ENCODE results near the gene ARHGAP10.

ARHGAP10 gene

DNA sequence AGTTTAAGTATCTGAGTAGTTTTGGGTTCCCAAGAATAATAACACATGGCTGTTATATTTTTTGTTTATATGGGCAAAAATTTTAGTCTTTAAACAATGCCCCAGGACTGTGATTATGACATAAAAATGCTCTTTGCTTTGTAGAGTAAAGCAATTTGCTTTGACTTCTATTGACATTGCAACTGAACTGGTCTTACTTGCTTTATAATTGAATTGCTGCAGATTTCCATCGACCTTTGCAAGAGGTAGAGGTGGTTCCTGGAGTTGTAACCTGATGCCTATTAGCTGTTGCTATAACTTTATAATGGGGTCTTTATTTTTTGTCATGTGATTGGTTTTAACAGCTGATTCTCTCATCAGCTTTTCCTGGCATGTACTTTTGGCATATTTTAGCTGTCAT, 302.9 kb downstream of the ARHGAP10 start:
- peaks cover 7% of the 10 kb centered on the region for H3K4me1 ChIP-seq (ENCODE audit: control insufficient read depth, insufficient read depth, low read length)
- no peak overlapping the region for H3K4me3 ChIP-seq (ENCODE audit: insufficient read depth, low read depth, low read length)
- no peak overlapping the region for H3K27ac ChIP-seq (ENCODE audit: insufficient read depth, low read depth, low read length, poor library complexity, severe bottlenecking)
- no peaks in the 10 kb centered on the region for H3K36me3 ChIP-seq (ENCODE audit: control insufficient read depth, insufficient read depth, low read length)
- H3K9me3 ChIP-seq (ENCODE audit: control insufficient read depth, low read length): no peaks in the 10 kb centered on the region
- H3K27me3 ChIP-seq (ENCODE audit: control insufficient read depth, insufficient read depth, low read length, poor library complexity, severe bottlenecking): no peaks in the 10 kb centered on the region
- 63 to 69% methylated on average over 1 of the region's 1 CpG for WGBS, 2 experiments

DNA sequence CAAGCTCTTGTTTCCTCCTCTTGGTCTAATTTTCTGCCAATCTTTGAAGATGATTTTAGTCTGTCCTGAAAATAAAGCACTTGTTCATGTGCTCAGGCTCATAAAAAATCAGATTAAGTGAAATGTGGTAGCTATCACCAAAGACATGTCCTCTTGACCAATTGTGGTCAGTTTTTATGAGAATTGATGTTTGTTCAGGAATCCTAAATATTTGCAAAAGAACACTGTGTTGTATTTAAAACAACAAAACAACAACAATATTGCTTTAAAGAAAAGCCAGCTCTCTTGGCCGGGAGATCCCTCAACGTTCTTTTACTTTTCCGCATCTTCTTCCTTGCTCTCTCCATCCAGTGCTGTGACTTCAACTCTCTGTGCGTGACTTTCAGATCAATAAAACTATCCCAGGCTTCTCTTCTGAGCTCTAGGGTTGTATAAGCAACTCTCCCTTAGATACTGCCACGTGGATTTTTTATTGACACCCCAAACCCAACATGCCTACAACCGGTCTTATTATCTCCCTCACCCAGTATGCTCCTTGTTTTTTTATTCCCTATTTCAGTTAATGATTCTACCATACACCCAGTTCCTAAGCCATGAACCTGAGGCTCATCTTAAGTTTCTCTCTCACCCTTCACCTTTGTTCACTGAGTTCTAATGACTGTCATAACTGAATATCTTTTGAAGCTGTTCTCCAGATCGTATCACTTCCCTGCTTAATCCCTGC, 309.9 kb downstream of the ARHGAP10 start:
- no peaks in the 10 kb centered on the region for H3K4me1 ChIP-seq (ENCODE audit: control insufficient read depth, insufficient read depth, low read length)
- WGBS, 2 experiments: 84 to 85% methylated on average over 7 of the region's 7 CpGs
- H3K27ac ChIP-seq (ENCODE audit: insufficient read depth, low read depth, low read length, poor library complexity, severe bottlenecking): no peak overlapping the region
- H3K4me3 ChIP-seq (ENCODE audit: insufficient read depth, low read depth, low read length): no peak overlapping the region
- no peaks in the 10 kb centered on the region for H3K9me3 ChIP-seq (ENCODE audit: control insufficient read depth, low read length)
- H3K36me3 ChIP-seq (ENCODE audit: control insufficient read depth, insufficient read depth, low read length): no peaks in the 10 kb centered on the region
- no peaks in the 10 kb centered on the region for H3K27me3 ChIP-seq (ENCODE audit: control insufficient read depth, insufficient read depth, low read length, poor library complexity, severe bottlenecking)

DNA sequence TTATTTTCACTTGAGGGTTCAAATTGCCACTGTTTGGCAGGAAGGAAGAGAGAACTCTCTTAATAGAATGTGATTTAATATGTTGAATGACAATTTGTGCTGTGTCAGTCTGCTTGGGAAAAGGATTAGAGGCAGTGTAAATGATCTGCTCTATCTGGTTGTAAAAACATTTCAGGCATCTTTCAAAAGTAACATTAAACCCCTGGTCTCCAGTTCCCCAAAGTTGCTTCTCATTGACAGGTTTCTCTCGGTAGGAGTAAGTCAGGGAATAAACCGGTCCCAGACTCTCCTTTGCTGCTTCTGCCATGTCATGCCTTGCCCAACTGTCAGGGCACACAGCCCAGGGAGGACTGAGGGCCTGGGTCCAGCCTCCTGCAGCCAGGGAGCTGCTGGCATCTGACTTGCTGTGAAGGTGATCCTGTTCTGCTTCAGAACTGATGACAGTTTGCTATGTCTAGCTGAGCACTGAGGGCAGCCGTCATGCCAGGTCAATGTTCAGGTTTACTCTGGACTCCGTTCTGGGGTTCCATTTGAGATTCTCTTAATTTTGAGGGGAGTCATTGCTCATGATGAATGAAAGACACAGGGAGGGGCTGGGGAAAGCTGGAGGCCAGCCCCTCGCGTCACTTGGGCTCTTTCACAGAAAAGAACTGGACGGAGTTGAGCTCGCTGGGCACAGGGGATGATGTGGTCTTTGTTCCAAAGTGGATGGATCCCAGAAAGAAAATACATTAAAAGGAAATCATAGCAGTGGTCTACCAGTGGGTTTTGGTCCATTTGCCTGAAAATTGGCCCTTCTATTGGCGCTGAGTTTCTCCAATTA, 312.4 kb downstream of the ARHGAP10 start:
- no peak overlapping the region for H3K27ac ChIP-seq (ENCODE audit: insufficient read depth, low read depth, low read length, poor library complexity, severe bottlenecking)
- H3K9me3 ChIP-seq (ENCODE audit: control insufficient read depth, low read length): no peaks in the 10 kb centered on the region
- 93% methylated on average over 9 of the region's 9 CpGs for WGBS, 2 experiments
- H3K4me3 ChIP-seq (ENCODE audit: insufficient read depth, low read depth, low read length): no peak overlapping the region
- no peaks in the 10 kb centered on the region for H3K27me3 ChIP-seq (ENCODE audit: control insufficient read depth, insufficient read depth, low read length, poor library complexity, severe bottlenecking)
- H3K36me3 ChIP-seq (ENCODE audit: control insufficient read depth, insufficient read depth, low read length): no peaks in the 10 kb centered on the region
- H3K4me1 ChIP-seq (ENCODE audit: control insufficient read depth, insufficient read depth, low read length): no peaks in the 10 kb centered on the region

DNA sequence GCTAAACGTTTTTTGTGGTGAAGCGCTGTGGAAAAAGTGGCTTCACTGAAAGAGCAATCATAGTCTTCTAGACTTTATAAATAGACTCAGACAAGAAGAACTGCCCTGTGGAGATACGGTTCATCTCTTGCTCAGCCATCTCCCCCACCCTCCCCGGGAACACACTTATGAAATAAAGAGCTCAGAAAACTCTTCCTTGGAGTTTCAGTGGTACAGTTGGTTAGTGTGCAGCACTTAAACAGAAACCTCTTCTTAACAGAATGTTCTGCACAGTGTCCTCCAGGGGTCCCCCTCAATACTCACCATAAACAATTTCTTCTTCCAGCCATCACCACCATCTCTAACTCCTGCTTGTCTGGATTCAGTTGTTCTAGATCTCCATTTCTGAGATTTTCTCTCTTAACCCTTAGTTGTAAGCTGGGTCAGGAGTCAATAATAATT, 313.0 kb downstream of the ARHGAP10 start:
- 90 to 96% methylated on average over 4 of the region's 4 CpGs for WGBS, 2 experiments
- Histone ChIP-seq H3K9me3 (ENCODE audit: control insufficient read depth, low read length) (no peaks in the 10 kb centered on the region), H3K4me3 (ENCODE audit: insufficient read depth, low read depth, low read length) (no peak overlapping the region), H3K36me3 (ENCODE audit: control insufficient read depth, insufficient read depth, low read length) (no peaks in the 10 kb centered on the region), H3K27me3 (ENCODE audit: control insufficient read depth, insufficient read depth, low read length, poor library complexity, severe bottlenecking) (no peaks in the 10 kb centered on the region), H3K27ac (ENCODE audit: insufficient read depth, low read depth, low read length, poor library complexity, severe bottlenecking) (no peak overlapping the region), H3K4me1 (ENCODE audit: control insufficient read depth, insufficient read depth, low read length) (no peaks in the 10 kb centered on the region)

DNA sequence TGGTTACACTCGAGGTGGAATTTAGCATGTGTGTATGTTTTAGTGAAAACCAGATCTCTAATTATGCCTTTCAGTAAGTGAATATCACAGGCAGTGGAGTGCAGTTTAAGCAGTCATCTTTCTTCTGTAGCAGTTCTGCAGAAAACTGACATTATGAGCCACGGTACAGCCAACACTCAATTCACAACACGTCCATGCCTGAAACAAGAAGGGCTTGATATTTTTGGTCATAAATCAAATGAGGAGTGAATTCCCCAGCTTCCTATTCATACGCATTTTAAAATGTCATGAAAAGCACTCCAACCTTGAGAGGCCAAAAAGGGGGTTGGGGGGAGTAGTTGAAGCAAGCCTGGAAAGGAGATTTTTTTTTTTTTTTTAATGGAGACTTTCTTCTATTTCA, 316.7 kb downstream of the ARHGAP10 start:
- no peaks in the 10 kb centered on the region for H3K36me3 ChIP-seq (ENCODE audit: control insufficient read depth, insufficient read depth, low read length)
- H3K4me3 ChIP-seq (ENCODE audit: insufficient read depth, low read depth, low read length): no peak overlapping the region
- WGBS, 2 experiments: 92 to 97% methylated on average over 4 of the region's 4 CpGs
- H3K27ac ChIP-seq (ENCODE audit: insufficient read depth, low read depth, low read length, poor library complexity, severe bottlenecking): no peak overlapping the region
- H3K9me3 ChIP-seq (ENCODE audit: control insufficient read depth, low read length): no peaks in the 10 kb centered on the region
- H3K4me1 ChIP-seq (ENCODE audit: control insufficient read depth, insufficient read depth, low read length): peaks cover 5% of the 10 kb centered on the region
- H3K27me3 ChIP-seq (ENCODE audit: control insufficient read depth, insufficient read depth, low read length, poor library complexity, severe bottlenecking): no peaks in the 10 kb centered on the region

DNA sequence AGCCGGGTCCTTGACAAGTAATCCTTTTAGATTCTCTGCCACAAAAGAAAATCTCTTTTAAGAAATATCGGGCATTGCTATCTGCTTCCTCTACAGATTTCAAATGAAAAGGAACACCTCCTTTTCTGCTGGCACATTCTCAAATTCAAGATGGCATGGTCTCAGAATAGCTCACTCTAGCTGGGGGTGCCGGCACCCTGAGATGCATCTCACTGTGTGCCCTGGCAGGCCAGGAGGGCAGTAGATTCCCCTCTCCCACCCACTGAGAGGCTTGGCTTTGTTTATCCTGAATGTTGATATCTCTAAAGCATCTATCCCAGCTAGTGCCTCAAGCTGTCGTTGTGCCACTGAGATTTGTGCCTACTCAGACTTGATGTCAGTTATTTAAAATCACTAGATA, 319.5 kb downstream of the ARHGAP10 start:
- H3K27me3 ChIP-seq (ENCODE audit: control insufficient read depth, insufficient read depth, low read length, poor library complexity, severe bottlenecking): no peaks in the 10 kb centered on the region
- peaks cover 5% of the 10 kb centered on the region for H3K4me1 ChIP-seq (ENCODE audit: control insufficient read depth, insufficient read depth, low read length)
- H3K36me3 ChIP-seq (ENCODE audit: control insufficient read depth, insufficient read depth, low read length): no peaks in the 10 kb centered on the region
- H3K9me3 ChIP-seq (ENCODE audit: control insufficient read depth, low read length): no peaks in the 10 kb centered on the region
- WGBS, 2 experiments: 79 to 85% methylated on average over 4 of the region's 4 CpGs
- no peak overlapping the region for H3K27ac ChIP-seq (ENCODE audit: insufficient read depth, low read depth, low read length, poor library complexity, severe bottlenecking)
- no peak overlapping the region for H3K4me3 ChIP-seq (ENCODE audit: insufficient read depth, low read depth, low read length)

DNA sequence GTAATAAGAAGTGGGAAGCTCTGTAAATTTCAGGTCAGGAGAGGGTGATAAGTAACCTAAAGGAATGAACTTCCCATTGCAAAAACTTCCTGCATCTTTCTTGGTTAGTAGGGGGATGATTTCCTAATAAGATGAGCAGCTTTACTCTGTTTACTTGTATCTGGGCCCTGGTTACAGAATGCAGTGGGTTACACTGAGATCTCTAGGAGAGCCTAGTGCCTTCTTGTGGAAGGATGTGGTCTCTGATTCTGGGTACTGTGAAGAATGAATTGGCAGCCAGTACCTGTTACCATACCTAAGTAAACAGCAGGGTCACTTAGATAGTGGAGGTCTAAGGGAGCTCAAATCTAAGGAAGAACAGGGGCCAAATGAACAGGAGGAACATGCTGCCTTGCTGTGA, 320.6 kb downstream of the ARHGAP10 start:
- H3K36me3 ChIP-seq (ENCODE audit: control insufficient read depth, insufficient read depth, low read length): no peaks in the 10 kb centered on the region
- H3K4me1 ChIP-seq (ENCODE audit: control insufficient read depth, insufficient read depth, low read length): peaks cover 5% of the 10 kb centered on the region
- no peaks in the 10 kb centered on the region for H3K9me3 ChIP-seq (ENCODE audit: control insufficient read depth, low read length)
- H3K4me3 ChIP-seq (ENCODE audit: insufficient read depth, low read depth, low read length): no peak overlapping the region
- H3K27me3 ChIP-seq (ENCODE audit: control insufficient read depth, insufficient read depth, low read length, poor library complexity, severe bottlenecking): no peaks in the 10 kb centered on the region
- H3K27ac ChIP-seq (ENCODE audit: insufficient read depth, low read depth, low read length, poor library complexity, severe bottlenecking): no peak overlapping the region

DNA sequence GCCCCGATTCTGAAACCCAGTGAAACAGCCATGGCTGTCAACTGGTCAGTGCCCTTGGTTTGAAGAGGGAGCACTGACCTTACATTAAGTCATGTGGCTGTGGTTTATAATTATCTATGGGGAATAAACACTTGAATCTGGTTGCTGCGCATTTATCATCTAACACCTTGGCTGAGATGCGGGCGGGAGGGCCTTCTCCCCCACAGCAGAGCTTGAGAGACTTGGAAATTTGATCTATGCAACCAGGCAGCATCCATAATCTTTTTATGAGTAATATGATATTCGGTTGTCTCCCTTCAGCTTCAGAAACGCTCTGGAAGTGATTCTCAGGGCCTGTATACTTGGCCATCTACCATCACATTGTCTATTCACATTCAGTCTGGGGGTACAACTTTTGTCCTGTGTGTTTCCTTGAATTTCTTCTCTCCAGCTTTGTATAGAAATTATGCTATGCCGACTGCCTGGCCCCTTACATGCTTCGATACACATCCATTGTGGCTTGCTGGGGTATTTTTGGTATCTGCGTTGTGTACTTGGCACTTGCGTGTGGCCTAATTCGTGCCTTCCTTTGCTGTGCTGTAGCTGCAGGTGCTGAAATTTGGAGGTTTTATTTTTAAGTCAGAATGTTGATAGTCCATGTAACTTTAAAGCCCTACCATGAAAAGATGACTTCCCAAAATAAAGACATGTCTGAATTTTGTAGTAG, 321.6 kb downstream of the ARHGAP10 start:
- no peaks in the 10 kb centered on the region for H3K9me3 ChIP-seq (ENCODE audit: control insufficient read depth, low read length)
- no peak overlapping the region for H3K27ac ChIP-seq (ENCODE audit: insufficient read depth, low read depth, low read length, poor library complexity, severe bottlenecking)
- H3K36me3 ChIP-seq (ENCODE audit: control insufficient read depth, insufficient read depth, low read length): no peaks in the 10 kb centered on the region
- WGBS, 2 experiments: 96 to 97% methylated on average over 10 to 11 of the region's 11 CpGs
- H3K4me1 ChIP-seq (ENCODE audit: control insufficient read depth, insufficient read depth, low read length): peaks cover 5% of the 10 kb centered on the region
- no peaks in the 10 kb centered on the region for H3K27me3 ChIP-seq (ENCODE audit: control insufficient read depth, insufficient read depth, low read length, poor library complexity, severe bottlenecking)
- no peak overlapping the region for H3K4me3 ChIP-seq (ENCODE audit: insufficient read depth, low read depth, low read length)

DNA sequence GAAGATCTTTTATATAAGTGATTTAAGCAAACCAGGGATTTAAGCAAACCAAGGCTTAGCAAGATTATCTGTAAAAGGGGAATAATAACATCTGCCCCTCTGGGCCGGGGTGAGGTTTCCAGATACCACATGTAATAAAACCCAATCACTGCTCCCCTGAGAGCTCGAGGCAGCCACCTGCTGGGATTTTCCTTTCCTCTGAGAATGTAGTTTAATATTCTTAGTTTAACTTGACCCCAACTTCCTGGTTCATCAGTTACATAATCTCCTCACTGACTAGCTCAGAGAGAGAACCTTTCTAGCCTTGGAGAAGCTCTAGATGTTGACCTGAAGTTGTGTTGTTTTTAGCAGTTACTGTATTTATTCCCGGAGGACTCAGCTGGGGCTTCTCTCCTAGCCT, 322.4 kb downstream of the ARHGAP10 start:
- 82 to 93% methylated on average over 3 of the region's 3 CpGs for WGBS, 2 experiments
- Histone ChIP-seq H3K4me1 (ENCODE audit: control insufficient read depth, insufficient read depth, low read length) (peaks cover 5% of the 10 kb centered on the region), H3K27ac (ENCODE audit: insufficient read depth, low read depth, low read length, poor library complexity, severe bottlenecking) (no peak overlapping the region), H3K9me3 (ENCODE audit: control insufficient read depth, low read length) (no peaks in the 10 kb centered on the region), H3K27me3 (ENCODE audit: control insufficient read depth, insufficient read depth, low read length, poor library complexity, severe bottlenecking) (no peaks in the 10 kb centered on the region), H3K4me3 (ENCODE audit: insufficient read depth, low read depth, low read length) (no peak overlapping the region), H3K36me3 (ENCODE audit: control insufficient read depth, insufficient read depth, low read length) (no peaks in the 10 kb centered on the region)

DNA sequence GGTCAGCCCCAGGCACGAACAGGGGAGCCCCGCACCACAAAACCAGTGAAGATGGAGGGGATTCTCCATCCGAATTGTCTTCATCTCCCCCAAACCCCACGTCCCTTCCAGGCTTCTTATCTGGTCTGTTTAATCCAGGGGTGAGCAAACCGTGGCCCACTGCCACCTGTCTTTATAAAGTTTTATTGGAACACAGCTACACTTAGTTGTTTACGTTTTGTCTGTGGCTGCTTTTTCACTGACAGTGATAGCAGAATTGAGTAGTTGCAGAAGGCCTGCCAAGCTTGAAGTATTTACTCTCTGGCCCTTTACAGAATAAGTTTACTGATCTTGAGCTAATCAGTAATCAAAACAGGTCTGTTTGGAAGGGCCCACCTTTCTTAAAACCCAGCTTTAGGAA, 324.0 kb downstream of the ARHGAP10 start:
- H3K27ac ChIP-seq (ENCODE audit: insufficient read depth, low read depth, low read length, poor library complexity, severe bottlenecking): no peak overlapping the region
- H3K27me3 ChIP-seq (ENCODE audit: control insufficient read depth, insufficient read depth, low read length, poor library complexity, severe bottlenecking): no peaks in the 10 kb centered on the region
- H3K4me1 ChIP-seq (ENCODE audit: control insufficient read depth, insufficient read depth, low read length): peaks cover 5% of the 10 kb centered on the region
- H3K4me3 ChIP-seq (ENCODE audit: insufficient read depth, low read depth, low read length): no peak overlapping the region
- no peaks in the 10 kb centered on the region for H3K36me3 ChIP-seq (ENCODE audit: control insufficient read depth, insufficient read depth, low read length)
- no peaks in the 10 kb centered on the region for H3K9me3 ChIP-seq (ENCODE audit: control insufficient read depth, low read length)
- WGBS, 2 experiments: 92% methylated on average over 6 of the region's 6 CpGs

All from ectodermal cell (in vitro differentiated cells).